Subcutaneous abdominal adipose tissue (tissue), 5 donors: ENCODE results near the gene SLC7A10.
"Not testable (repeated sequence)": the region's sequence is repeated elsewhere in the genome, so short reads cannot be mapped to it uniquely, and the experiment has no call there.

Source experiments
- H3K27ac ChIP-seq: one replicate; pipeline ENCODE4 v1.7.0; 2013; ENCODE audit warnings: low read depth, mild to moderate bottlenecking, inconsistent platforms, low read length, moderate library complexity
- H3K27me3 ChIP-seq, 5 donors: one replicate each; pipeline ENCODE4 v1.7.0; 2013; ENCODE audit warnings: low read length in 5 of 5, inconsistent platforms in 1 of 5; ENCODE audit not compliant: control insufficient read depth in 5 of 5, insufficient read depth in 4 of 5
- H3K36me3 ChIP-seq, 5 donors: one replicate each; pipeline ENCODE4 v1.7.0; 2013; ENCODE audit warnings: low read length in 5 of 5; ENCODE audit not compliant: control insufficient read depth in 5 of 5, insufficient read depth in 5 of 5
- H3K4me1 ChIP-seq, 5 donors: one replicate each; pipeline ENCODE4 v1.7.0; 2013; ENCODE audit warnings: low read length in 5 of 5, mild to moderate bottlenecking in 3 of 5, moderate library complexity in 1 of 5; ENCODE audit not compliant: control insufficient read depth in 5 of 5, insufficient read depth in 5 of 5
- H3K4me3 ChIP-seq, 5 donors: one replicate each; pipeline ENCODE4 v1.7.0; 2013; ENCODE audit warnings: low read length in 5 of 5, low read depth in 1 of 5
- H3K9ac ChIP-seq, 5 donors: one replicate each; pipeline ENCODE4 v1.7.0; 2013; ENCODE audit warnings: low read length in 5 of 5, mild to moderate bottlenecking in 4 of 5, moderate library complexity in 3 of 5
- H3K9me3 ChIP-seq, 5 donors: one replicate each; pipeline ENCODE4 v1.7.0; 2013; ENCODE audit warnings: low read length in 5 of 5; ENCODE audit not compliant: control insufficient read depth in 5 of 5
- donor health status: healthy.
- donor health status: healthy.
- donor health status: healthy.
- donor health status: healthy.
- donor health status: healthy.

SLC7A10 gene

DNA sequence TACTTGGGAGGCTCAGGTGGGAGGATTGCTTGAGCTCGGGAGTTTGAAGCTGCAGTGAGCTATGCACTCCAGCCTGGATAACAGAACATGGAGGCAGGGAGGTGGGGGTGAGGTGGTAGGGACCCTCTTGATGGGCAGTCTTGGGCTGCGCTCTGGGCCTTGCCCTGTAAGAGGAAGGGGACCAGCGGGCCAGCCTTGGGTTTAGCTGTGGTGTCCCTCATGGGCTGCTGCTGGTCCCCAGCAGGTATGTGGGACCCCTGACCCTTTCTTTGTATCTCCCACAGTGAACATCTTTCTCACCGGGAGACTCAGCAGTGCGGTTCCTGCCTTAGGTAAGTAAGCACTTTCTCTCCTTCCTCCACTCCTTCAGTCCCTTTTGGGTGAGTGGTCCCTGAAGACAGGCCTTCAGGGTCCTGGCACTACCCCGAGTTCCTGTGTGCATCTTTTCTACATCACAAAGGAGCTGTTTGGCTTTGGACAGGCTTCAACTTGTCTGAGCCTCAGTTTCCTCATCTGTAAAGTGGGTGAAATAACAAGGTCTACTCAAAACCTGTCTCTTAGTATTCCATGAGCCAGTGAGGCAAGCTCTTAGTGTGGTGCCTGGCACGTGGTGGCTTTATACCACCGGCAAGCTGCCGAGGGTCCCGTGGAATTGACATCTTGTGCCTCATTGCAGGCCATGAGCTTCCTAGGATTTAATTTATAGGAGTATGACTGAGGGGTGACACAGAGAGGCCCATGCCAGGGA is 29.0 kb downstream of the SLC7A10 start:
- H3K4me3 ChIP-seq = no peak overlapping the region

DNA sequence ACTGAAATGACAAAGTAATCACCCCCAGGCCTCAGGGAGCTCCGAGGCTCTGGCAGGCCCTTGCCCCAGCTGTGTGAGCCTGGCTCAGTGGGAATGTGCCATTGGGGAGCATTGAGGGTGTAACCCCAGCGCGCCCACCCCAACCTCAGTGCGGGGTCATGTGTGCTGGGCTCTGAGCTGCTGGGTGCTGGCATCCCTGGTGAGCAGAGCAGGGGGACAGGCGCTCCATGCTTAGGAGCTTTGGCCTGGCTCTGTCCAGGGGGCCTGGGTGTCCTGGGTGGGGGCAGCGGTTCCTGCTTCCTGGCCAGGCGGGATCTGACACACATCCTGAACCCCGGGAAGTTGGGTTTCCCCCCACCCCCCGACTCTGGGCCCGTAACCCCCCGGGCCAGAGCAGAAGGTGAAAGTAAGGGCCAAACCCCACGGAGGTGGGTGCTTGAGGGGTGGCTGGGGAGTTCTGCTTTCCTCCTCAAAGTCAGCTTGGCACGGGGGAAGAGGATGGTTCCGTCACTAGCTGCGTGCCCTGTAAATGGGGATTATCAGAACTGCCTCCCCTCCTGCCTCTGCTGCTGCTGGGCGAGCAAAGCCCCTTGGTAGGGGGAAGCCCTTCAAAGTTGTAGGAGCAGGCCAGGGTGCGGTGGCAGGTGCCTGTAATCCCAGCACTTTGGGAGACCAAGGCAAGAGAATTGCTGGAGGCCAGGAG is 29.9 kb downstream of the SLC7A10 start:
- peak overlapping the region; percentile 57 to 68 (median 62) for H3K4me3 ChIP-seq
- H3K9me3 ChIP-seq = no peaks in the 10 kb centered on the region
- peaks cover 2 to 22% (median 16%) of the 10 kb centered on the region in 5 donors for H3K4me1 ChIP-seq
- peaks cover 0 to 39% (median 10%) of the 10 kb centered on the region in 5 donors for H3K36me3 ChIP-seq
- peak overlapping the region in 3 of 5 donors; percentile 2 to 71 (median 37) for H3K9ac ChIP-seq
- H3K27me3 ChIP-seq = no peaks in the 10 kb centered on the region
- H3K27ac ChIP-seq = no peak overlapping the region

More for the DNA sequence above, 29.0 kb downstream of the SLC7A10 start:
- Histone ChIP-seq H3K9me3 (no peaks in the 10 kb centered on the region), H3K4me1 (peaks cover 2 to 22% (median 16%) of the 10 kb centered on the region in 5 donors), H3K27me3 (no peaks in the 10 kb centered on the region), H3K9ac (no peak overlapping the region), H3K27ac (no peak overlapping the region), H3K36me3 (peaks cover 0 to 43% (median 10%) of the 10 kb centered on the region in 5 donors)

DNA sequence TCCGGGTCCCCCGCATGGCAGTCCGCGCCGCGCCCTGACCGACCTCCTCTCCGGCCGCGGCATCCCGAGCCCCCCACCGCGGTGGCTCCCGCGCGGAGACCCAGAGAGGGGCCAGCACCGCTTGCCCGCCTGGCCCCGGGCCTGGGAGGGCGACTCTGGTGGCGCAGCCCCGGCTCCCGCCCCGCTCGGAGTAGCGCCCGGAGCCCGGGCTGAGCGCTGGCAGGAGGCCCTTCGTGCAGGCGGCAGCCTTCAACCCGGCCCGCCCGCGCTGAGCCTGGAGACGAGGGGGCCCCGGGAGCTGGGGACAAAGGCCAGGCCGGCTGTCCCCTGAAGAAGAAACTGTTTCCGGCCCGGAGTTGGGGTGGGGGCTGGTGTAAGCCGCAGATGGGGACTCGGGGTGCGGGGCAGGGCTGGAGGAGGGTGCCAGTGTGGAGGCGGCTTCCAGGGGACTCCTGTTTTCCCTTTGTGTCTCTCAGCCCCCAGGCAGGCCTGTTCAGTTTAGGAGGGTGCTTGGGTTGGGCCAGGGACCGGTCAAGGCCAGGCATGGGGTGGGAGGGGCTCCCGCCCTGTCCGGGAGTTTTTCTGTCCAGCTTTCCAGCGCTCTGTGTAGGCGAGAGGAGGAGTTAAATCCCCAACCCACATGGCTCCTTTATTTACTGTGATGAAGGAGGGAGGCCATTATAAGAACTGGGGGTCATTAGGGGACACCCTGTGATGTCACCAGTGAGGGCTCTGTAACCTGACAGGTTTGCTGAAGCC is 30.6 kb downstream of the SLC7A10 start:
- Histone ChIP-seq H3K4me3 (peak overlapping the region; percentile 57 to 68 (median 62)), H3K27ac (no peak overlapping the region), H3K9me3 (no peaks in the 10 kb centered on the region), H3K9ac (peak overlapping the region in 4 of 5 donors; percentile 2 to 71 (median 36)), H3K36me3 (peaks cover 0 to 34% (median 8%) of the 10 kb centered on the region in 5 donors), H3K4me1 (peaks cover 2 to 22% (median 16%) of the 10 kb centered on the region in 5 donors), H3K27me3 (no peaks in the 10 kb centered on the region)

DNA sequence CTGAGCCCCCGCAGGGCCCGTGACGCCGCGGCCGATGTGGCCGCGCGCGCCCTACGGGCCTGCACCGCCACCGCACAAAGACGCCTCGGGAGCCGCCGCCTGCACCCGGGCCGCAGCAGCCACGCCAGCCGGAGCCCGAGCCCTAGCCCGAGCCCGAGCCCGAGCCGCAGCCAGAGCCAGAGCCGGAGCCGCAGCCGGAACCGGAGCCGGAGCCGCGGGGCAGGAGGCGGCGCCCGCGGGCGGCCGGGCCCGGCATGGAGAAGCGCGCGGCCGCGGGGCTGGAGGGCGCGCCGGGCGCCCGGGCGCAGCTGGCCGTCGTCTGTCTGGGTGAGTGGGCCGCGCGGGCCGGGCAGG is 31.1 kb downstream of the SLC7A10 start:
- Histone ChIP-seq H3K27me3 (no peaks in the 10 kb centered on the region), H3K36me3 (peaks cover 0 to 28% (median 8%) of the 10 kb centered on the region in 5 donors), H3K27ac (no peak overlapping the region), H3K4me1 (peaks cover 2 to 22% (median 16%) of the 10 kb centered on the region in 5 donors), H3K9me3 (no peaks in the 10 kb centered on the region), H3K9ac (peak overlapping the region in 1 of 5 donors; percentile 2), H3K4me3 (peak overlapping the region in 4 of 5 donors; percentile 60 to 68 (median 62))

DNA sequence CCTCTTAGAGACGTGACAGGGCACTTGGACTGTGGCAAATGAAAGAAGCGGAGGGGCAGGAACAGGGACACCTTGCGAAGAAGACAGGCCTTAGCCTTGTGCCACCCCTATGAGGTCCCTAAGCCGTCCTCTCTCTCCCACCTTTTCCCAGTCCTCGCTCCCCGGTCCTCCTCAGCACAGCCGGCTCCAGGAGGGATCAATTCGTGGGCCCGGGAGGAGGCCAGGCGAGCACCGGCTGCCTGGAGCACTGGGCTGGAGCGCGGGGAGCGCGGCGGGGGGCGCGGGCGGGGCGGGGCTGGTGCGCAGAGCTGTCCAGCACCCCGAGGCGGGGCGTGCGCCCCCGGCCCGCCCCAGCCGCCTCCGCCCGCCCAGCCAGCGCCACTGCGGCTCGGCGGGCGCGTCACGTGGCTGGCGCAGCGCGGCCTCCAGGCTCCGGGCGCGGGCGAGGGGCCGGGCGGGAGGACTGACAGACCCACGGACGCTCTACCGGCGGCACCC is 31.7 kb downstream of the SLC7A10 start, which contains the start of gene LRP3:
LRP3 (plus strand) TSS at position 466 of the 498 bp plus-strand sequence. CDS start 456 bp downstream, outside the sequence.
- Histone ChIP-seq H3K4me1 (peaks cover 2 to 22% (median 16%) of the 10 kb centered on the region in 5 donors), H3K9me3 (no peaks in the 10 kb centered on the region), H3K36me3 (peaks cover 0 to 23% (median 6%) of the 10 kb centered on the region in 5 donors), H3K27me3 (no peaks in the 10 kb centered on the region), H3K27ac (no peak within 1 kb of the TSS), H3K9ac (peak within 1 kb of the TSS in 4 of 5 donors; percentile 2 to 71 (median 36)), H3K4me3 (peak within 1 kb of the TSS; percentile 60 to 68 (median 62))

DNA sequence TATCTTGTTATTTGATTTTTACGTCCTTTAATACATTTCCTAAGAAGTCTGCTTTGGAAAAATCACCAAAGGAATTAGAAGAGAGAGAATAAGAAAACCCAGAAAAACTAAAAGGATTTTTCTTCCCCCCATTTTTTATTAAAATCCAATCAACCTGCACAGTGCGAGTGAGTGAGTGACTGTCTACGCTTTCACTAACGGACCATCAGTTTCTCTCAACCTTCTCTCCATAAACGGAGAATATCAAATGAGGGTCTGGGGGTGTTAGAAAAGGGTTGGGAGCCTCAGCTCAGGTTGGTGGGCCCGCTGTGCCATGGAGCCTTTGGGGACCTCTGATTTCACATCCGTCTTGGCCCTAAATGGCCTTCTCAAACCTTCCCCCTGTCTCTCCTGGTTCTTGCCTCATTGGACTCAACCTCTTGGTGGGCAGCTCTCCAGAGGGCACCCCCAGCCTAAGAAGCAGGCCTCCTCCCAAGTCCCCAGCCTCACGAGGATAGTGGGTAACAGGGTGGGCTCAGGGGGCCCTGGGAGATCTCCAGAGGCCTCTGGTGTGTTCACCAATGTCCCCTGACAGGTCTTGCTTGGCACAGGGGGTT is 32.3 kb downstream of the SLC7A10 start:
- Histone ChIP-seq H3K4me3 (peak overlapping the region in 4 of 5 donors; percentile 37 to 62 (median 52)), H3K27me3 (no peaks in the 10 kb centered on the region), H3K9me3 (no peaks in the 10 kb centered on the region), H3K4me1 (peaks cover 2 to 22% (median 16%) of the 10 kb centered on the region in 5 donors), H3K9ac (no peak overlapping the region), H3K27ac (no peak overlapping the region), H3K36me3 (peaks cover 0 to 18% (median 3%) of the 10 kb centered on the region in 5 donors)

DNA sequence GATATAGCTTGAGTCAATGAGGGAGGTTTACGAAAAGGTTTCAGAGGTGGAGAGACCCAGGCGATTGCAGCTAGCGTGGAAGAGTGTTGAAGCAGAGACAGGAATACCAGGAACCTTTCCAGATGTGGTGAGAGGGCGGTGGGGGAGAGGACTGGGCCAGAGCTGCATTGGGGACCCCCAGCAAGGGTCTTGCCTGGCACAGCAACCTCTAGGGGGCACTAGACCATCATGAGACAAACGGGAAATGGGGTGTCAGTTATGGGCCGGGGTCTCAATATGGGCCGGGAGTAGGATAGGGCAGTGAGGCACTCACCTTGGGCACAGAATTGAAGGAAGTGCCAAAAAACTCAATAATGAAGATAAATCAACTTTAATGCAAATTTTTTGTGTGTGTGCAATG is 33.6 kb downstream of the SLC7A10 start:
- Histone ChIP-seq H3K27me3 (no peaks in the 10 kb centered on the region), H3K4me1 (peaks cover 2 to 22% (median 16%) of the 10 kb centered on the region in 5 donors), H3K36me3 (peaks cover 0 to 6% (median 0%) of the 10 kb centered on the region in 5 donors), H3K27ac (no peak overlapping the region), H3K9me3 (no peaks in the 10 kb centered on the region), H3K4me3 (no peak overlapping the region), H3K9ac (no peak overlapping the region)

DNA sequence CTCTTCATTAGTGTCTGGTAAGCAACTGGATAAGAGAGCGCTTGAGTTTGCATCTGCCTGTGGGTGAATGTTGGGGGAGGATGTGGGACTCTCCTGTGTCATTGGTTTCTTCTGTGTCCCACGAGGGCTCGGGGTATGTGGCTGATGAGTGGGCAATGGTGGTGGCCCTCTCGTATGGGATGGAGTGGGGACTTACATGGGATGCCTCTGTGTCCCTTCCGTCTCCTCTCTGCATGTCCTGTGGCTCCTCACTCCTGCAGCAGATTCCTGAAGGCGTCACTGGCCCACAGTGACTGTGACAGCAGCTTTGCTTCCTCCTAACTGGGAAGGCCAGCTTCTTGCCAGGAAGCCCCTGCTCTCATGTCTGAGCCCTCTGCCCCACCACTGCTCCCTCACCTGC is 34.1 kb downstream of the SLC7A10 start:
- no peak overlapping the region for H3K27ac ChIP-seq
- no peak overlapping the region for H3K9ac ChIP-seq
- H3K4me1 ChIP-seq = peaks cover 2 to 21% (median 16%) of the 10 kb centered on the region in 5 donors
- H3K27me3 ChIP-seq = no peaks in the 10 kb centered on the region
- H3K4me3 ChIP-seq = no peak overlapping the region
- no peaks in the 10 kb centered on the region for H3K9me3 ChIP-seq
- H3K36me3 ChIP-seq = peaks cover 0 to 1% (median 0%) of the 10 kb centered on the region in 5 donors

DNA sequence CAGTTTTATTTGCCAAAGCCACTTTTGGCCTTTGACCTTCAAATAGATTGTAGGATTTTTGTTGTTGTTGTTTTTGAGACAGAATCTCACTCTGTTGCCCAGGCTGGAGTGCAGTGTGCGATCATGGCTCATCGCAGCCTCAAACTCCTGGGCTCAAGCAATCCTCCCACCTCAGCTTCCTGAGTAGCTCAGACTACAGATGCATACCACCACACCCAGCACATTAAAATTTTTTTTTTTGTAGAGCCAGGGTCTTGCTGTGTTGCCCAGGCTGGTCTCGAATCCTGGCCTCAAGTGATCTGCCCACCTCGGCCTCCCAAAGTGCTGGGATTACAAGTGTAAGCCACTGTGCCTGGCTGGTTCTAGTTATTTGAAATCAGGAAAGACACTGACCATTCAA is 34.6 kb downstream of the SLC7A10 start:
- H3K4me3 ChIP-seq, H3K27me3 ChIP-seq, H3K36me3 ChIP-seq, H3K9me3 ChIP-seq, H3K9ac ChIP-seq, H3K27ac ChIP-seq: not testable (repeated sequence)
- peaks cover 2 to 18% (median 15%) of the 10 kb centered on the region in 5 donors for H3K4me1 ChIP-seq
